Measurements from ENCODE around the gene LRRC4C. TPM values are rescaled to one million over a fixed set of nuclear protein-coding genes. Genes with fewer than 3 reads are reported as not detected.

The LRRC4C gene
- total and polyA plus RNA-seq, 11 donors = 0.08 to 1.2 (median 0.48) TPM; not detected in 1

DNA sequence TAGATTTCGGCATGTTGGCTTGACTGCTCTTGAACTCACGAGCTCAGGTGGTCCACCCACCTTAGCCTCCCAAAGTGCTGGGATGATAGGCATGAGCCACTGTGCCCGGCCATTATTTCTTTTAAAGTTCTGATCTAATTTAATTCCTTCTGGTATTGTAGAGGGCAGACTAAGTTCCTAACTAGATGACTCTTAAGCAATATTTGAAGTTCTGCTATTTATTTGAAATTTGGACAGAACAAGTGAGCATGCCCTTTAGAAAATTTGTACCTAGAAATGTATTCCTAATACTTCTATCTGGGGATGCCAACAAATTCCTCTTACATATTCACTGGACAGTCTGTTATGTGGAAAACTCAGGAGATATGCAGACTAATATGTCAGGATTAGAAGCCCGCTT, 746.4 kb downstream of the LRRC4C start:
- Histone ChIP-seq H3K4me1 (no peaks in the 10 kb centered on the region), H3K9me3 (peaks cover 0 to 9% (median 0%) of the 10 kb centered on the region in 12 donors), H3K27me3 (no peaks in the 10 kb centered on the region), H3K27ac (no peak overlapping the region), H3K36me3 (no peaks in the 10 kb centered on the region), H3K4me3 (no peak overlapping the region)
- DNase-seq (no peak), ATAC-seq (no peak)
- intact Hi-C loops (cut with DNase I) = no loop called here
- TF ChIP-seq CTCF (IDR thresholded peaks at IDR 0.05) = no peak
- TF ChIP-seq POLR2A (IDR thresholded peaks at IDR 0.05) = no peak
- 72 to 86% (median 79%) methylated on average over 4 of the region's 4 CpGs for WGBS, 4 donors

GRCh38 chr11:40701027-40701426, 758.4 kb downstream of the LRRC4C start:
- TF ChIP-seq POLR2A (IDR thresholded peaks at IDR 0.05) (no peak), CTCF (IDR thresholded peaks at IDR 0.05) (no peak)
- H3K27ac ChIP-seq = no peak overlapping the region
- H3K4me3 ChIP-seq = no peak overlapping the region
- no peaks in the 10 kb centered on the region for H3K27me3 ChIP-seq
- peaks cover 0 to 17% (median 0%) of the 10 kb centered on the region in 12 donors for H3K9me3 ChIP-seq
- H3K36me3 ChIP-seq = no peaks in the 10 kb centered on the region
- DNase-seq (no peak), ATAC-seq (no peak)
- no peaks in the 10 kb centered on the region for H3K4me1 ChIP-seq
- WGBS, 4 donors = 54 to 88% (median 84%) methylated on average over 2 of the region's 2 CpGs
- intact Hi-C loops (cut with DNase I) = no loop called here

GRCh38 chr11:40689823-40690222, 769.6 kb downstream of the LRRC4C start:
- 76 to 87% (median 81%) methylated on average over 3 of the region's 3 CpGs for WGBS, 4 donors
- peaks cover 0 to 4% (median 0%) of the 10 kb centered on the region in 12 donors for H3K9me3 ChIP-seq
- TF ChIP-seq CTCF (IDR thresholded peaks at IDR 0.05) (no peak), POLR2A (IDR thresholded peaks at IDR 0.05) (no peak)

DNA sequence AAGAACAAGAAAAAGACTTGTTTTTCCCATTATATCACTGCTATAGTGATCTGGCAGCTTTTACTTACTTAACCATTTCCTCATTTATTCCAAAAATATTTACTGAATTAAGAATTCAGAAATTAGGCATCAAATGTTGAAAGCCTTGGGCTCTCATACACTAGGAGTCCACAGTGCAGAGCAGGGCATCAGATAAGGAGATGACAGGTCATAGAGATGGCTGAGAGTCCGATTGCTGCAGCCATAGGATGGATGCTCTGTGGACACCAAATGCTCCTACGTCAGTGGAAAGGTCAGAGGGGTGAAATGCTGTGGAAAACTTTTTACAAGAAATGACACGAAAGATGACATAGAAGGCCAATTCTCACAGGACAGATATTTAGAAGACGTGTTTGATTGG, 771.1 kb downstream of the LRRC4C start:
- Histone ChIP-seq H3K36me3 (no peaks in the 10 kb centered on the region), H3K9me3 (peaks cover 0 to 16% (median under 1%) of the 10 kb centered on the region in 12 donors), H3K27me3 (no peaks in the 10 kb centered on the region), H3K4me1 (no peaks in the 10 kb centered on the region), H3K27ac (no peak overlapping the region), H3K4me3 (no peak overlapping the region)
- no peak for TF ChIP-seq POLR2A (IDR thresholded peaks at IDR 0.05)
- no peak for TF ChIP-seq CTCF (IDR thresholded peaks at IDR 0.05)
- DNase-seq (no peak), ATAC-seq (no peak)
- 45 to 54% (median 47%) methylated on average over 4 of the region's 4 CpGs for WGBS, 4 donors
- intact Hi-C loops (cut with DNase I) = no loop called here

More at GRCh38 chr11:40689823-40690222, 769.6 kb downstream of the LRRC4C start:
- DNase-seq (no peak), ATAC-seq (no peak)
- Histone ChIP-seq H3K27ac (no peak overlapping the region), H3K4me1 (no peaks in the 10 kb centered on the region), H3K36me3 (no peaks in the 10 kb centered on the region), H3K4me3 (no peak overlapping the region), H3K27me3 (no peaks in the 10 kb centered on the region)
- intact Hi-C loops (cut with DNase I) = no loop called here

Data from heart left ventricle (tissue), 16 donors.